Stimulated activated CD4-positive, alpha-beta T cell treated with anti-CD3 and anti-CD28 coated beads, Interleukin-4, amount 100 ng/mL, for 4 hours (primary cell): ENCODE measurements around the gene ALOX12.
"Not testable (repeated sequence)": the region's sequence is repeated elsewhere in the genome, so short reads cannot be mapped to it uniquely, and the experiment has no call there.

Experiments
- DNase-seq, 2 experiments: peaks; one replicate each; pipeline ENCODE4 v3.0.0-alpha.2; 2020

ALOX12 gene

DNA sequence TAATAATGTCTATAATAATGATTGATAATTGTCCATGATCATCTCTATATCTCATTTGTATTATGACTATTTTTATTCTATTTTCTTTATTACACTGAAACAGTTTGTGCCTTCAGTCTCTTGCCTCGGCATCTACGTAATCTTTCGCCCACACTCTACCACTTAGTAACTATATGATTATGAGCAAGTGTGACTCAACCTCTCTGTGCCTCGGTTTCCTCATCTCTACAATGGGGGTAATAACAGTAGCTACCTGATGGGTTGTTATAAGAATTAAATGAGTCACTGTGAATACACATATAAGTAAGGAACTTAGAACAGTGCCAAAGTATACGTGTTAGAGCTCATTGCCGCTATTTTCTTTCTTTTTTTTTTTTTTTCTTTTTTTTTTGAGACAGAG is 51.7 kb downstream of the ALOX12 start:
- no peak for DNase-seq

GRCh38 chr17:7048968-7049367 is 53.1 kb downstream of the ALOX12 start:
- no peak for DNase-seq

DNA sequence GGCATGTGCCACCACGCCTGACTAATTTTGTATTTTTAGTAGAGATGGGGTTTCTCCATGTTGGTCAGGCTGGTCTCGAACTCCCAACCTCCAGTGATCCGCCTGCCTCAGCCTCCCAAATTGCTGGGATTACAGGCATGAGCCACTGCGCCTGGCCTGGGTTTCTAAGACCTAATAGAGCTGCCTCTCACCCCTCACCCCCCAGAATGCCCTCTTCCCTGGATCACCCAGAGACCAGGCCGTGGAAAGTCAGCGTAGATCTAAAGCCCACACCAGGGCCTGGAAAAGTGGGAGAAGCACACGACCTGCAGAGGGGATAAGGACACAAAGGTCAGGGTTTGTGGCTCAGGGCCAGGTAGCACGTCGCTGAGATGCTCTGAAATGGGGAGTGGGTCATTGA is 54.7 kb downstream of the ALOX12 start:
- DNase-seq, result not testable (repeated sequence)

GRCh38 chr17:7056386-7056785 is 60.5 kb downstream of the ALOX12 start:
- no peak for DNase-seq

DNA sequence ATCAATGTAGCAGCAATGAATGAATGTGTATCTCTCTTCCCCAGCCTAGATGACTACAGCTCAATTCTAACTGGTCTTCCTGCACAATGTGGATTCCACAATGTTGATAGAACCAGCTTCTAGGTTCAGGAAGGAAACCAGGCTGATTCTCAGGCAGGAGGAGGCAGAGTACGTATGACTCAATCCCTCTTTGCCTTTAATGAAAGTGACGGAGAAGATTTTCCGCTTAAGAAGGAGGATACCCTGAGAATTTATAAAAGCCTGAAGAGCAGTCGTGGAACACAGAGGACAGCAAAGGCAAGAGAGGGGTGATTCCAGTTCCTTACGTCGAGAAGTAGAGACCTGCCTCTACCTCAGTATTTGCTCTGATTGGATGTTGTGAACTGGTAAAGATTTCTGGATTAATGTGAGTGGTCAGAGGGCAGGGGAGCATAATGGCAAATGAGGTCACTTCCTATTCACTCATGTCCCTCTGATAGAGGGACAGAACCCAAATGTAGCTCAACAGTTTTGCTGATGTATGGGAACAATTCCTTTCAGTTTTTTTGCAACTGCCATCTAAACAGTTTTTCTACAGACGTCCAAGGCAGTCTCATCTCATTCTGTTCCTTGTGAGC is 63.1 kb downstream of the ALOX12 start:
- DNase-seq, result no peak
